ENCODE measurements around the gene CRK. TPM values are rescaled to one million over a fixed set of nuclear protein-coding genes. Genes with fewer than 3 reads are reported as not detected.
"Not testable (repeated sequence)": the region's sequence is repeated elsewhere in the genome, so short reads cannot be mapped to it uniquely, and the experiment has no call there.

CRK gene
- total RNA-seq, 1 donor from 2014 or later, result 83.5 TPM

- H3K79me2 ChIP-seq (ENCODE audit: insufficient read depth, low read length), result peaks cover 100% of the 10 kb centered on the region
- Mint-ChIP-seq H3K27ac (ENCODE audit: unreplicated experiment) (peak overlapping the region; percentile 66), H3K27me3 (ENCODE audit: low read depth, unreplicated experiment) (no peaks in the 10 kb centered on the region), H3K4me3 (ENCODE audit: unreplicated experiment) (peak overlapping the region; percentile 73), H3K4me1 (ENCODE audit: low read depth, unreplicated experiment) (peaks cover 46% of the 10 kb centered on the region), H3K36me3 (ENCODE audit: low read depth, unreplicated experiment) (peaks cover 3% of the 10 kb centered on the region), H3K9me3 (ENCODE audit: unreplicated experiment) (no peaks in the 10 kb centered on the region)
- FAIRE-seq (no peak), DNase-seq (ENCODE audit: low read depth) (peak; percentile 23)
- no peak overlapping the region for H2AFZ ChIP-seq (ENCODE audit: low read depth, low read length)
- TF ChIP-seq CTCF (IDR thresholded peaks at IDR 0.05; ENCODE audit: insufficient read depth, low read depth, low read length), result no peak
- no peak for TF ChIP-seq EZH2 (IDR thresholded peaks at IDR 0.05; ENCODE audit: insufficient read depth, low read length)
- peak overlapping the region; percentile 17 for H3K27ac ChIP-seq (ENCODE audit: low read depth, low read length)
- no peak overlapping the region for H3K4me3 ChIP-seq (ENCODE audit: insufficient read depth, low read depth, low read length)
- H3K9ac ChIP-seq (ENCODE audit: low read length), result no peak overlapping the region
- H3K27me3 ChIP-seq (ENCODE audit: insufficient read depth, low read length), result no peaks in the 10 kb centered on the region
- H3K4me1 ChIP-seq (ENCODE audit: insufficient read depth, low read length), result peaks cover 22% of the 10 kb centered on the region
- peaks cover 98% of the 10 kb centered on the region for H4K20me1 ChIP-seq (ENCODE audit: insufficient read depth, low read length)
- no peaks in the 10 kb centered on the region for H3K36me3 ChIP-seq (ENCODE audit: insufficient read depth, low read length)
- H3K4me2 ChIP-seq (ENCODE audit: low read length), result peak overlapping the region; percentile 59
- no peaks in the 10 kb centered on the region for H3K9me3 ChIP-seq (ENCODE audit: insufficient read depth, low read depth, low read length)
Measured at GRCh38 chr17:1390432-1391367, 65.3 kb downstream of the CRK start.

GRCh38 chr17:1387490-1388227 lies 68.4 kb downstream of the CRK start:
- peaks cover 98% of the 10 kb centered on the region for H4K20me1 ChIP-seq (ENCODE audit: insufficient read depth, low read length)
- H3K4me3 Mint-ChIP-seq (ENCODE audit: unreplicated experiment); H3K27me3 ChIP-seq (ENCODE audit: insufficient read depth, low read length); H3K4me2 ChIP-seq (ENCODE audit: low read length); H3K4me3 ChIP-seq (ENCODE audit: insufficient read depth, low read depth, low read length); H3K9me3 ChIP-seq (ENCODE audit: insufficient read depth, low read depth, low read length); H3K27me3 Mint-ChIP-seq (ENCODE audit: low read depth, unreplicated experiment); H3K9me3 Mint-ChIP-seq (ENCODE audit: unreplicated experiment); H3K9ac ChIP-seq (ENCODE audit: low read length); H3K27ac ChIP-seq (ENCODE audit: low read depth, low read length); DNase-seq (ENCODE audit: low read depth); H2AFZ ChIP-seq (ENCODE audit: low read depth, low read length); FAIRE-seq; H3K36me3 ChIP-seq (ENCODE audit: insufficient read depth, low read length); H3K27ac Mint-ChIP-seq (ENCODE audit: unreplicated experiment); H3K36me3 Mint-ChIP-seq (ENCODE audit: low read depth, unreplicated experiment): not testable (repeated sequence)
- H3K79me2 ChIP-seq (ENCODE audit: insufficient read depth, low read length), result peaks cover 100% of the 10 kb centered on the region
- H3K4me1 Mint-ChIP-seq (ENCODE audit: low read depth, unreplicated experiment), result peaks cover 38% of the 10 kb centered on the region
- H3K4me1 ChIP-seq (ENCODE audit: insufficient read depth, low read length), result peaks cover 17% of the 10 kb centered on the region

- not testable (repeated sequence) for H3K4me2 ChIP-seq (ENCODE audit: low read length)
- H3K4me1 Mint-ChIP-seq (ENCODE audit: low read depth, unreplicated experiment), result peaks cover 30% of the 10 kb centered on the region
Measured at GRCh38 chr17:1386675-1387190, 69.3 kb downstream of the CRK start.

More at GRCh38 chr17:1386675-1387190, 69.3 kb downstream of the CRK start:
- not testable (repeated sequence) for FAIRE-seq; H3K27ac ChIP-seq (ENCODE audit: low read depth, low read length); H2AFZ ChIP-seq (ENCODE audit: low read depth, low read length); H3K27ac Mint-ChIP-seq (ENCODE audit: unreplicated experiment); H3K36me3 Mint-ChIP-seq (ENCODE audit: low read depth, unreplicated experiment); H3K9me3 ChIP-seq (ENCODE audit: insufficient read depth, low read depth, low read length); H3K4me1 ChIP-seq (ENCODE audit: insufficient read depth, low read length); H3K27me3 Mint-ChIP-seq (ENCODE audit: low read depth, unreplicated experiment); H3K27me3 ChIP-seq (ENCODE audit: insufficient read depth, low read length); H3K36me3 ChIP-seq (ENCODE audit: insufficient read depth, low read length); H3K9me3 Mint-ChIP-seq (ENCODE audit: unreplicated experiment); H3K4me3 ChIP-seq (ENCODE audit: insufficient read depth, low read depth, low read length); H3K9ac ChIP-seq (ENCODE audit: low read length); DNase-seq (ENCODE audit: low read depth); H3K4me3 Mint-ChIP-seq (ENCODE audit: unreplicated experiment)
- Histone ChIP-seq H4K20me1 (ENCODE audit: insufficient read depth, low read length) (peaks cover 97% of the 10 kb centered on the region), H3K79me2 (ENCODE audit: insufficient read depth, low read length) (peaks cover 99% of the 10 kb centered on the region)

All from astrocyte (in vitro differentiated cells and primary cell).